NT2/D1 (cell line): ENCODE measurements around the gene RBMS3.

Experiments
- YY1 ChIP-seq: IDR thresholded peaks from 2 replicates; pipeline ENCODE4 v1.6.1; 2011; ENCODE audit not compliant: insufficient read length, insufficient read depth
- ZNF274 ChIP-seq: IDR thresholded peaks from 2 replicates; pipeline ENCODE4 v1.6.1; 2011; ENCODE audit warnings: mild to moderate bottlenecking, low read depth, low read length

- TF ChIP-seq ZNF274 (no peak), YY1 (no peak)
Observed at GRCh38 chr3:29310865-29311264, 30.0 kb downstream of the RBMS3 start.
